HepG2 (cell line): ENCODE results near the gene TEX14. TPM values are rescaled to one million over a fixed set of nuclear protein-coding genes. Genes with fewer than 3 reads are reported as not detected.

Source experiments
- CHD2 ChIP-seq: IDR thresholded peaks from 2 replicates; pipeline ENCODE4 v1.6.1; 2011; ENCODE audit warnings: low read depth, low read length, improper control_type of control experiment
- EEA1 ChIP-seq: sonication (generic); formaldehyde crosslinking; IDR thresholded peaks from 2 replicates; pipeline ENCODE4 v1.5.1; 2020; ENCODE audit warnings: mild to moderate bottlenecking, missing genetic modification reagents, borderline replicate concordance
- EHMT2 ChIP-seq: fragments of 200-600 bp; sonication (generic); IDR thresholded peaks from 2 replicates; pipeline ENCODE4 v1.7.0; 2017; ENCODE audit warnings: antibody characterized with exemption, low read depth, low read length, borderline replicate concordance
- HNRNPL ChIP-seq: fragments of 200-400 bp; formaldehyde crosslinking; IDR thresholded peaks from 2 replicates; pipeline ENCODE4 v1.6.1; 2017; ENCODE audit warnings: mild to moderate bottlenecking, low read depth, low read length
- IRF2 ChIP-seq: IDR thresholded peaks from 2 replicates; pipeline ENCODE4 v1.6.1; 2018; ENCODE audit warnings: missing genetic modification reagents, missing compliant biosample characterization
- NFATC3 ChIP-seq: sonication (generic); formaldehyde crosslinking; IDR thresholded peaks from 2 replicates; pipeline ENCODE4 v1.5.1; 2020; ENCODE audit warnings: mild to moderate bottlenecking, missing genetic modification reagents
- NR2F6 ChIP-seq, 2 experiments: IDR thresholded peaks; 2 replicates each; pipeline ENCODE4 v1.6.1; 2016; ENCODE audit warnings: antibody characterized with exemption in 1 of 2, mild to moderate bottlenecking in 1 of 2
- POGZ ChIP-seq: sonication (generic); formaldehyde crosslinking; IDR thresholded peaks from 2 replicates; pipeline ENCODE4 v1.4.0; 2020; ENCODE audit warnings: mild to moderate bottlenecking, missing genetic modification reagents
- SRF ChIP-seq: IDR thresholded peaks from 2 replicates; pipeline ENCODE4 v1.6.1; 2011; ENCODE audit warnings: mild to moderate bottlenecking, low read depth, low read length, moderate library complexity
- ZNF232 ChIP-seq: sonication (generic); formaldehyde crosslinking; IDR thresholded peaks from 2 replicates; pipeline ENCODE4 v1.4.0; 2020; ENCODE audit warnings: missing genetic modification reagents, borderline replicate concordance
- ZNF446 ChIP-seq: sonication (generic); formaldehyde crosslinking; IDR thresholded peaks from 2 replicates; pipeline ENCODE4 v1.5.0; 2020; ENCODE audit warnings: mild to moderate bottlenecking, missing genetic modification reagents
- ZNF619 ChIP-seq: sonication (generic); formaldehyde crosslinking; IDR thresholded peaks from 2 replicates; pipeline ENCODE4 v1.4.0; 2020; ENCODE audit warnings: mild to moderate bottlenecking, missing genetic modification reagents
- ZNF792 ChIP-seq: IDR thresholded peaks from 2 replicates; pipeline ENCODE4 v1.6.1; 2016
- polyA plus RNA-seq, 8 experiments: library from polyadenylated mRNA; depleted of rRNA in 3 of 8; stranded (reverse) in 7 of 8; unstranded in 1 of 8; fragments of >200 nt; fragmentation: Illumina TruSeq in 4 of 8; extraction: Trizol in 4 of 8; gene quantifications; 2 replicates each; pipeline versions ENCODE4 v1.2.1 to v1.2.3, GENCODE V29; 2011 to 2016; ENCODE audit warnings: low read depth in 4 of 8, missing spikeins in 1 of 8, mixed read lengths in 1 of 8; ENCODE audit not compliant: insufficient read depth in 1 of 8
- total RNA-seq, 5 experiments: library from RNA; depleted of rRNA; stranded (reverse); fragments of >200 nt; fragmentation: Illumina TruSeq; extraction: Trizol; gene quantifications; 2 replicates each; pipeline ENCODE4 v1.2.3, GENCODE V29; 2016; ENCODE audit warnings: low read depth in 1 of 5
- TF ChIP-seq, protein P1 (sequence below): sonication (generic); formaldehyde crosslinking; IDR thresholded peaks from 2 replicates; pipeline ENCODE4 v1.8.1; 2023; ENCODE audit warnings: mild to moderate bottlenecking, missing genetic modification reagents
- TF ChIP-seq, protein P2 (sequence below): IDR thresholded peaks from 2 replicates; pipeline ENCODE4 v1.6.1; 2016; ENCODE audit warnings: control low read depth
- TF ChIP-seq, protein P3 (sequence below): IDR thresholded peaks from 2 replicates; pipeline ENCODE4 v1.6.1; 2016; ENCODE audit warnings: mild to moderate bottlenecking, missing biosample characterization, missing genetic modification reagents
- TF ChIP-seq, protein P4 (sequence below): sonication (generic); formaldehyde crosslinking; IDR thresholded peaks from 2 replicates; pipeline ENCODE4 v1.8.0; 2022; ENCODE audit warnings: missing genetic modification reagents, low read depth, mild to moderate bottlenecking, borderline replicate concordance
- TF ChIP-seq, protein P5 (sequence below), 2 experiments: sonication (generic) in 1 of 2; formaldehyde crosslinking in 1 of 2; IDR thresholded peaks; 2 replicates each; pipeline versions ENCODE4 v1.6.1 to v1.9.0; 2014 to 2022; ENCODE audit warnings: antibody characterized with exemption in 1 of 2, borderline replicate concordance in 1 of 2, inconsistent platforms in 1 of 2, low read depth in 1 of 2, missing genetic modification reagents in 1 of 2

Gene TEX14
- total and polyA plus RNA-seq, 2 of the 13 experiments (the other 11 are each of a cell fraction or from before 2014, with no cell fraction given), result 0.04 to 0.07 TPM

DNA sequence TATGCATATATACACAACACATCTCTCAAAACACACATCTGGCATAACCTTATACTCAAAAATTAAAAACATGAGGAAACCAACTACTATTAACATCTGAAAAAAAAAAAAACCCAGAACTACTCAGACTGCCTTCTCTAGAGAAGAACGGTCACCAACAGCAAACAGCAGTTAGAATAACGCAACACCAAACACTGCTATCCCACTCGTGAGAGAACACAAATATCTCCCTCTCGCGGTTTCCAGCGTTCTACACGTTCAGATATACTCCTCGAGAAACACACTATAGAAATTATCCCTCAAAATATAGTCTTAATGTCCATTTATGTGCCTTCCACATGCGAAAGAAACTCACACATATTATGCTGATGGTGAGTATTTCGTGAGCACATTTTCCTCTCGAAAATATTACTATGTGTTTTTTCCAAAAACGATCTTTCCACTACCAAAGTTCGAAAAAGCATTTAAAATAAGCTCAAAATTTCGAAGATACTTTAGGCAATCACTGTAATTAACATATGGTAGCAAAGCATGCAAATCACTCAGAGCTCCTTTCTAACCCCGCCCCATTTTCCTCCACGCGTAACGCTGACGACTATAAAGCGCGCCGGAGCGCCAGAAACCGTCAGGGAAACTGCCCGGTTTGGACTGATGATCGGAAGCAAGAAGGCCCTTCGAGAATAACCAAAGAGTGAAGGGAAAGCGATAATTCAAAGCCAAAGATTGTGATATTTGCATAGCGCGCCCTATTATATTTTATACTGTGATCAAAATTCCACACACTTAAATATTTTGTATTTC lies 60.1 kb downstream of the TEX14 start (continued):
- TF ChIP-seq, protein P1, sequence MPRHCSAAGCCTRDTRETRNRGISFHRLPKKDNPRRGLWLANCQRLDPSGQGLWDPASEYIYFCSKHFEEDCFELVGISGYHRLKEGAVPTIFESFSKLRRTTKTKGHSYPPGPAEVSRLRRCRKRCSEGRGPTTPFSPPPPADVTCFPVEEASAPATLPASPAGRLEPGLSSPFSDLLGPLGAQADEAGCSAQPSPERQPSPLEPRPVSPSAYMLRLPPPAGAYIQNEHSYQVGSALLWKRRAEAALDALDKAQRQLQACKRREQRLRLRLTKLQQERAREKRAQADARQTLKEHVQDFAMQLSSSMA (CRISPR knock-in tag), result peak; percentile 85; the same call in 1 of the 2 replicates
- TF ChIP-seq NR2F6 (IDR thresholded peaks at IDR 0.05) (peak; percentile 42), NR2F6 (CRISPR knock-in tag; IDR thresholded peaks at IDR 0.05) (peak; percentile 63; the same call in 1 of the 2 replicates), EHMT2 (peak; percentile 43; the same call in 1 of the 2 replicates), CHD2 (peak; percentile 77; the same call in 1 of the 2 replicates), EEA1 (CRISPR knock-in tag) (no peak), IRF2 (peak; percentile 98), ZNF619 (CRISPR knock-in tag) (no peak; the same call in 1 of the 2 replicates), POGZ (CRISPR knock-in tag) (peak; percentile 85), ZNF232 (peak; percentile 74), HNRNPL (no peak), ZNF792 (CRISPR knock-in tag) (peak; percentile 98), NFATC3 (CRISPR knock-in tag) (peak; percentile 62; the same call in 1 of the 2 replicates), SRF (peak; percentile 86), ZNF446 (CRISPR knock-in tag) (peak; percentile 20; the same call in 1 of the 2 replicates)
- TF ChIP-seq, protein P2, sequence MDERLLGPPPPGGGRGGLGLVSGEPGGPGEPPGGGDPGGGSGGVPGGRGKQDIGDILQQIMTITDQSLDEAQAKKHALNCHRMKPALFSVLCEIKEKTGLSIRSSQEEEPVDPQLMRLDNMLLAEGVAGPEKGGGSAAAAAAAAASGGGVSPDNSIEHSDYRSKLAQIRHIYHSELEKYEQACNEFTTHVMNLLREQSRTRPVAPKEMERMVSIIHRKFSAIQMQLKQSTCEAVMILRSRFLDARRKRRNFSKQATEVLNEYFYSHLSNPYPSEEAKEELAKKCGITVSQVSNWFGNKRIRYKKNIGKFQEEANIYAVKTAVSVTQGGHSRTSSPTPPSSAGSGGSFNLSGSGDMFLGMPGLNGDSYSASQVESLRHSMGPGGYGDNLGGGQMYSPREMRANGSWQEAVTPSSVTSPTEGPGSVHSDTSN (CRISPR knock-in tag), result no peak
- TF ChIP-seq, protein P3, sequence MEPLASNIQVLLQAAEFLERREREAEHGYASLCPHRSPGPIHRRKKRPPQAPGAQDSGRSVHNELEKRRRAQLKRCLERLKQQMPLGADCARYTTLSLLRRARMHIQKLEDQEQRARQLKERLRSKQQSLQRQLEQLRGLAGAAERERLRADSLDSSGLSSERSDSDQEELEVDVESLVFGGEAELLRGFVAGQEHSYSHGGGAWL (CRISPR knock-in tag), result no peak
- TF ChIP-seq, protein P4, sequence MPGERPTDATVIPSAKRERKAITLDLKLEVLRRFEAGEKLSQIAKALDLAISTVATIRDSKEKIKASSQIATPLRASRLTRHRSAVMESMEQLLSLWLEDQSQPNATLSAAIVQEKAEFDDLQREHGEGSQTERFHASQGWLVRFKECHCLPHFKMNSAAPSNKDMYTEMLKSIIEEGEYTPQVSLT (CRISPR knock-in tag), result no peak; the same call in 1 of the 2 replicates
- TF ChIP-seq, protein P5, sequence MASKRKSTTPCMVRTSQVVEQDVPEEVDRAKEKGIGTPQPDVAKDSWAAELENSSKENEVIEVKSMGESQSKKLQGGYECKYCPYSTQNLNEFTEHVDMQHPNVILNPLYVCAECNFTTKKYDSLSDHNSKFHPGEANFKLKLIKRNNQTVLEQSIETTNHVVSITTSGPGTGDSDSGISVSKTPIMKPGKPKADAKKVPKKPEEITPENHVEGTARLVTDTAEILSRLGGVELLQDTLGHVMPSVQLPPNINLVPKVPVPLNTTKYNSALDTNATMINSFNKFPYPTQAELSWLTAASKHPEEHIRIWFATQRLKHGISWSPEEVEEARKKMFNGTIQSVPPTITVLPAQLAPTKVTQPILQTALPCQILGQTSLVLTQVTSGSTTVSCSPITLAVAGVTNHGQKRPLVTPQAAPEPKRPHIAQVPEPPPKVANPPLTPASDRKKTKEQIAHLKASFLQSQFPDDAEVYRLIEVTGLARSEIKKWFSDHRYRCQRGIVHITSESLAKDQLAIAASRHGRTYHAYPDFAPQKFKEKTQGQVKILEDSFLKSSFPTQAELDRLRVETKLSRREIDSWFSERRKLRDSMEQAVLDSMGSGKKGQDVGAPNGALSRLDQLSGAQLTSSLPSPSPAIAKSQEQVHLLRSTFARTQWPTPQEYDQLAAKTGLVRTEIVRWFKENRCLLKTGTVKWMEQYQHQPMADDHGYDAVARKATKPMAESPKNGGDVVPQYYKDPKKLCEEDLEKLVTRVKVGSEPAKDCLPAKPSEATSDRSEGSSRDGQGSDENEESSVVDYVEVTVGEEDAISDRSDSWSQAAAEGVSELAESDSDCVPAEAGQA (IDR thresholded peaks at IDR 0.05; ENCODE audit: low read depth), result peak; percentile 73; the same call in 1 of the 2 replicates
- TF ChIP-seq, protein P5 (CRISPR knock-in tag; IDR thresholded peaks at IDR 0.05; ENCODE audit: borderline replicate concordance), result peak; percentile 92
